Neural progenitor cell (in vitro differentiated cells): Measurements from ENCODE around the gene KIF21A.

Source experiments
- EZH2 ChIP-seq: fragments of 200-600 bp; sonication (generic); IDR thresholded peaks from 2 replicates; pipeline ENCODE4 v1.6.1; 2017; ENCODE audit warnings: antibody characterized with exemption, mild to moderate bottlenecking, moderate library complexity
- EZH2phosphoT487 ChIP-seq: fragments of 200-600 bp; sonication (generic); IDR thresholded peaks from 2 replicates; pipeline ENCODE4 v1.6.1; 2017; ENCODE audit warnings: antibody characterized with exemption
- TF ChIP-seq, protein P1 (sequence below): fragments of 200-600 bp; sonication (generic); IDR thresholded peaks from 2 replicates; pipeline ENCODE4 v1.5.1; 2017; ENCODE audit warnings: antibody characterized with exemption, mild to moderate bottlenecking

- TF ChIP-seq, protein P1, sequence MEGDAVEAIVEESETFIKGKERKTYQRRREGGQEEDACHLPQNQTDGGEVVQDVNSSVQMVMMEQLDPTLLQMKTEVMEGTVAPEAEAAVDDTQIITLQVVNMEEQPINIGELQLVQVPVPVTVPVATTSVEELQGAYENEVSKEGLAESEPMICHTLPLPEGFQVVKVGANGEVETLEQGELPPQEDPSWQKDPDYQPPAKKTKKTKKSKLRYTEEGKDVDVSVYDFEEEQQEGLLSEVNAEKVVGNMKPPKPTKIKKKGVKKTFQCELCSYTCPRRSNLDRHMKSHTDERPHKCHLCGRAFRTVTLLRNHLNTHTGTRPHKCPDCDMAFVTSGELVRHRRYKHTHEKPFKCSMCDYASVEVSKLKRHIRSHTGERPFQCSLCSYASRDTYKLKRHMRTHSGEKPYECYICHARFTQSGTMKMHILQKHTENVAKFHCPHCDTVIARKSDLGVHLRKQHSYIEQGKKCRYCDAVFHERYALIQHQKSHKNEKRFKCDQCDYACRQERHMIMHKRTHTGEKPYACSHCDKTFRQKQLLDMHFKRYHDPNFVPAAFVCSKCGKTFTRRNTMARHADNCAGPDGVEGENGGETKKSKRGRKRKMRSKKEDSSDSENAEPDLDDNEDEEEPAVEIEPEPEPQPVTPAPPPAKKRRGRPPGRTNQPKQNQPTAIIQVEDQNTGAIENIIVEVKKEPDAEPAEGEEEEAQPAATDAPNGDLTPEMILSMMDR: peak; percentile 76
- no peak for TF ChIP-seq EZH2phosphoT487
- TF ChIP-seq EZH2: no peak
These were observed 169.9 kb downstream of the KIF21A start for GRCh38 chr12:39272871-39273655.
